NT2/D1 (cell line): ENCODE results near the gene RASEF.

Source experiments
- SUZ12 ChIP-seq: IDR thresholded peaks from 2 replicates; pipeline ENCODE4 v1.6.1; 2011; ENCODE audit not compliant: insufficient read length, insufficient read depth; ENCODE audit errors: extremely low read depth
- YY1 ChIP-seq: IDR thresholded peaks from 2 replicates; pipeline ENCODE4 v1.6.1; 2011; ENCODE audit not compliant: insufficient read length, insufficient read depth

DNA sequence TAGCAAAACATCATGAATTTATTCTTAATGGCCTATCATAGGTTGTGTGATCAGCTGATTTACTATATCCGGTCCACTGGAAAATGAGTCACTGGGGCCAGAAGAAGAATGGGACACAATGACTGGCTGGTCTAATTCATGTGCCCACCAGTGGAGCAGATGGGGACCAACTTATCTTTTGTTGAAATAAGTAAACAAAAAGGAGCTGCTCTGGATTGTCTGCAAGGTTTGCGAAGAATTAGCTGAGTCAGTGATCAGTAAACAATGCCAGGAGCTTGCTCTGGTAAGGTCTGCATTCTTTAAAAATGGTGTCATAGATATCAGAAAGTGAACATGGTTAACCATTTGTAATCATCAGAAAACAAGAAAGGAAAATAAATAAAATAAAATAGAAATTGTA is 128.0 kb downstream of the RASEF start:
- TF ChIP-seq SUZ12 (no peak), YY1 (no peak)
